ENCODE results near the gene HECA.

DNA sequence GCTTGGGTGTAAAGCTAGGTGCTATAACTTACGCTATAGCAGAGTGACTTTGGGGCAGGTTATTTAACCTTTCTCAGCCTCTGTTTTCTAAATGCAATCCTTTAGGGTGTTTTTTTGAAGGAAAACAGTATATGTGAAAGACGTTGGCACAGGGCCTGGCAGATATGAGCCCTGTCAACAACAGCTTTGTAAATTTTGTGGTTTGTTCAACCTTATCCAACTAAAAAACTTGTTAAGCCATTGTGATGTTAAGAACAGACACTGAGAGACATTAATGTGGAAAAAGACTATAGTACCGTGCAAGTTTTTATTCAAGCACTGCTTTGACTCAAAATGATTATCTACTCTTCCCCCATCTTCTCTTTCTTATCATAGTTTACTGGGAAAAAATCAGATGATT, 8.2 kb downstream of the HECA start:
- TF ChIP-seq, protein P1, sequence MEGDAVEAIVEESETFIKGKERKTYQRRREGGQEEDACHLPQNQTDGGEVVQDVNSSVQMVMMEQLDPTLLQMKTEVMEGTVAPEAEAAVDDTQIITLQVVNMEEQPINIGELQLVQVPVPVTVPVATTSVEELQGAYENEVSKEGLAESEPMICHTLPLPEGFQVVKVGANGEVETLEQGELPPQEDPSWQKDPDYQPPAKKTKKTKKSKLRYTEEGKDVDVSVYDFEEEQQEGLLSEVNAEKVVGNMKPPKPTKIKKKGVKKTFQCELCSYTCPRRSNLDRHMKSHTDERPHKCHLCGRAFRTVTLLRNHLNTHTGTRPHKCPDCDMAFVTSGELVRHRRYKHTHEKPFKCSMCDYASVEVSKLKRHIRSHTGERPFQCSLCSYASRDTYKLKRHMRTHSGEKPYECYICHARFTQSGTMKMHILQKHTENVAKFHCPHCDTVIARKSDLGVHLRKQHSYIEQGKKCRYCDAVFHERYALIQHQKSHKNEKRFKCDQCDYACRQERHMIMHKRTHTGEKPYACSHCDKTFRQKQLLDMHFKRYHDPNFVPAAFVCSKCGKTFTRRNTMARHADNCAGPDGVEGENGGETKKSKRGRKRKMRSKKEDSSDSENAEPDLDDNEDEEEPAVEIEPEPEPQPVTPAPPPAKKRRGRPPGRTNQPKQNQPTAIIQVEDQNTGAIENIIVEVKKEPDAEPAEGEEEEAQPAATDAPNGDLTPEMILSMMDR (conservative IDR thresholded peaks at IDR 0.05; ENCODE audit: low read depth in 2 of 2) = no peak
- TF ChIP-seq EZH2 (IDR thresholded peaks at IDR 0.05; ENCODE audit: low read depth, unreplicated experiment) (no peak), POLR2AphosphoS5 (IDR thresholded peaks at IDR 0.05; ENCODE audit: low read depth) (no peak), EZH2phosphoT487 (IDR thresholded peaks at IDR 0.05; ENCODE audit: unreplicated experiment) (no peak), ZNF462 (CRISPR knock-in tag; IDR thresholded peaks at IDR 0.05) (no peak), JUNB (IDR thresholded peaks at IDR 0.05; ENCODE audit: unreplicated experiment) (no peak), ETS1 (IDR thresholded peaks at IDR 0.05) (no peak), ZNF114 (CRISPR knock-in tag; IDR thresholded peaks at IDR 0.05) (no peak), ZNF331 (CRISPR knock-in tag; IDR thresholded peaks at IDR 0.05; ENCODE audit: low read depth) (no peak), CREB1 (CRISPR knock-in tag; IDR thresholded peaks at IDR 0.05; ENCODE audit: low read depth) (no peak), NANOG (IDR thresholded peaks at IDR 0.05; ENCODE audit: borderline replicate concordance) (no peak), STAT1 (IDR thresholded peaks at IDR 0.05; ENCODE audit: unreplicated experiment) (no peak)
- TF ChIP-seq, protein P2, sequence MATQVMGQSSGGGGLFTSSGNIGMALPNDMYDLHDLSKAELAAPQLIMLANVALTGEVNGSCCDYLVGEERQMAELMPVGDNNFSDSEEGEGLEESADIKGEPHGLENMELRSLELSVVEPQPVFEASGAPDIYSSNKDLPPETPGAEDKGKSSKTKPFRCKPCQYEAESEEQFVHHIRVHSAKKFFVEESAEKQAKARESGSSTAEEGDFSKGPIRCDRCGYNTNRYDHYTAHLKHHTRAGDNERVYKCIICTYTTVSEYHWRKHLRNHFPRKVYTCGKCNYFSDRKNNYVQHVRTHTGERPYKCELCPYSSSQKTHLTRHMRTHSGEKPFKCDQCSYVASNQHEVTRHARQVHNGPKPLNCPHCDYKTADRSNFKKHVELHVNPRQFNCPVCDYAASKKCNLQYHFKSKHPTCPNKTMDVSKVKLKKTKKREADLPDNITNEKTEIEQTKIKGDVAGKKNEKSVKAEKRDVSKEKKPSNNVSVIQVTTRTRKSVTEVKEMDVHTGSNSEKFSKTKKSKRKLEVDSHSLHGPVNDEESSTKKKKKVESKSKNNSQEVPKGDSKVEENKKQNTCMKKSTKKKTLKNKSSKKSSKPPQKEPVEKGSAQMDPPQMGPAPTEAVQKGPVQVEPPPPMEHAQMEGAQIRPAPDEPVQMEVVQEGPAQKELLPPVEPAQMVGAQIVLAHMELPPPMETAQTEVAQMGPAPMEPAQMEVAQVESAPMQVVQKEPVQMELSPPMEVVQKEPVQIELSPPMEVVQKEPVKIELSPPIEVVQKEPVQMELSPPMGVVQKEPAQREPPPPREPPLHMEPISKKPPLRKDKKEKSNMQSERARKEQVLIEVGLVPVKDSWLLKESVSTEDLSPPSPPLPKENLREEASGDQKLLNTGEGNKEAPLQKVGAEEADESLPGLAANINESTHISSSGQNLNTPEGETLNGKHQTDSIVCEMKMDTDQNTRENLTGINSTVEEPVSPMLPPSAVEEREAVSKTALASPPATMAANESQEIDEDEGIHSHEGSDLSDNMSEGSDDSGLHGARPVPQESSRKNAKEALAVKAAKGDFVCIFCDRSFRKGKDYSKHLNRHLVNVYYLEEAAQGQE (IDR thresholded peaks at IDR 0.05; ENCODE audit: unreplicated experiment) = no peak

All from GM23338 (cell line).